ENCODE data around the gene FAM50A.

DNA sequence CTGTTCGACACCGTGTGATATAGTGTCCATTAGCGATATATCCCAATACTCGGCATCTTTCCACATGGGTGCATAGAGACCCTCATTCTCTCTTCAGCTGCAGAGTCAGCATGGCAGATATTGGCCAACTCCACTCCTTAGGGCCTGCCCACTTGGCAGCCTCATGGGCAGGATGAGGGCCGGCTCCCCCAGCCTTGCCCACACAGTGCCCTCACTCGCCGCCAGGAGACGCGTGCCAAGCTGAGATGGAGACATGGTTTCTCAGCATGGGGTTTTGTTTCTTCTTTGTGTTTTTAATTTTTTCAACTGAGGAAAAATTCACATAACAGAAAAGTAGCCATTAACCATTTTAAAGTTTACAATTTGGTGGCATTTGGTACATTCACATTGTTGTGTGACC is 8.9 kb downstream of the FAM50A start:
- TF ChIP-seq CTCF (IDR thresholded peaks at IDR 0.05) (no peak), EZH2 (IDR thresholded peaks at IDR 0.05; ENCODE audit: borderline replicate concordance, insufficient read depth, low read depth, low read length, poor library complexity, severe bottlenecking) (no peak)

All from B cell (primary cell).